Neural progenitor cell (in vitro differentiated cells): ENCODE data around the gene MSX2.
A peak's percentile ranks its signal among the peaks of the same experiment; 100 is the strongest.

Experiments used
- CTCF ChIP-seq: fragments of 200-600 bp; sonication (generic); IDR thresholded peaks from 2 replicates; pipeline ENCODE4 v1.5.1; 2017; ENCODE audit warnings: antibody characterized with exemption, mild to moderate bottlenecking
- EZH2 ChIP-seq: fragments of 200-600 bp; sonication (generic); IDR thresholded peaks from 2 replicates; pipeline ENCODE4 v1.6.1; 2017; ENCODE audit warnings: antibody characterized with exemption, mild to moderate bottlenecking, moderate library complexity
- EZH2phosphoT487 ChIP-seq: fragments of 200-600 bp; sonication (generic); IDR thresholded peaks from 2 replicates; pipeline ENCODE4 v1.6.1; 2017; ENCODE audit warnings: antibody characterized with exemption

GRCh38 chr5:174721530-174722432 is 2.6 kb upstream of the MSX2 start:
- TF ChIP-seq CTCF (no peak), EZH2phosphoT487 (peak; percentile 23), EZH2 (peak; percentile 48)
